Uterus (tissue), 2 donors: Measurements from ENCODE around the gene PCSK4.

ENCODE experiments used
- CTCF ChIP-seq, 4 experiments: fragments of 200-600 bp in 2 of 4; fragments of 450-650 bp in 2 of 4; sonication (generic) in 2 of 4; IDR thresholded peaks; one replicate each; pipeline ENCODE4 v1.5.1; 2016 to 2019; ENCODE audit warnings: antibody characterized with exemption in 4 of 4, mild to moderate bottlenecking in 2 of 4, moderate library complexity in 1 of 4
- POLR2A ChIP-seq, 2 donors: fragments of 450-650 bp; IDR thresholded peaks; one replicate each; pipeline ENCODE4 v1.6.1; 2016; ENCODE audit warnings: antibody characterized with exemption in 2 of 2, mild to moderate bottlenecking in 1 of 2, moderate library complexity in 1 of 2

DNA sequence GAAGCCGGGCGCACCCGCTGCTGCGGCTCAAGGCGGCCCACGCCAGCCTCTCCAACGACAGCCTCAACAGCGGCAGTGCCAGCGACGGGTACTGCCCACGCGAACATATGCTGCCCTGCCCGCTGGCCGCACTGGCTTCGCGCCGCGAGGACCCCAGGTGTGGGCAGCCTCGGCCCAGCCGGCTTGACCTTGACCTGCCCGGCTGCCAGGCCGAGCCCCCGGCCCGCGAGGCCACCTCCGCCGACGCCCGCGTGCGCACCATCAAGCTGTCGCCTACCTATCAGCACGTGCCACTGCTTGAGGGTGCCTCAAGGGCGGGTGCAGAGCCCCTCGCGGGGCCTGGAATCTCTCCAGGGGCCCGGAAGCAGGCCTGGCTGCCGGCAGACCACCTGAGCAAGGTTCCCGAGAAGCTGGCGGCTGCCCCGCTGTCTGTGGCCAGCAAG lies 24.1 kb downstream of the PCSK4 start:
- TF ChIP-seq CTCF (IDR thresholded peaks at IDR 0.05): no peak
- no peak for TF ChIP-seq POLR2A (IDR thresholded peaks at IDR 0.05)
